ENCODE measurements around the gene DOCK2.

DNA sequence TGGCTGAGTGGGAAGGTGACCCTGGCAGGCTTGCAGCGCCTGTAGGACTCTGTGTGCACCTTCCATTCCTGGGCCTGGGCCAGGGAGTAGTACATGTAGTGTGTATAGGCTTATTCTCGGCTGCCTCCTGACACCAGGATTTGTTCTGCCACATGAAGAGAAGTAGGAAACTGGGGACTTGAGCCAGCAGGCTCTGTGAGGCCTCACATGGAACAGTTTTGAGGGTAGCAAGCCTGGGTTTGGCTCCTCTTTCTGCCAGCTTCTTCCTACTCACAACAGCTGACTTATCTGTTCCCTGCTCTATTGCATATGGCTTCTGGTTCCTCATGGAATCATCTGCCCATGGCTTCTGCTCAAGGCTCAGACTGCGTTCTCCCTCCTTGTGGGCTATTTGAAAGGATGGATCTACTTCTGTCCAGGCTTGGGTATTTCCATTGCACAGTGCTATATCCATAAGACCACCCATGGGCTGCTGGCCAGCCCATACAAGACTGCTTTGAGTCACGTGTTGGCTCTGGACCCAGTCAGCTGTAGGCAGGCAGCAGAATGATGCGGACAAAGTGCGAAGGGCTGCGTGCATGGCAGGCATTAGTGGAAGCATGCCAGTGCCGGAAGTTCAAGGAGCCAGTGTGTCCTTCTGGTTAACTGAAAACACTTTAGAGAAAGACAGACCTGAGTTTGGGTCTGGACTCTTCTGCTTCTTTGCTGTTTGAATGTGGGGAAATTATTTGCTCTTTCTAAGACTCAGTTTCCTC, 354.2 kb downstream of the DOCK2 start:
- TF ChIP-seq CTCF (optimal IDR thresholded peaks at IDR 0.05 in 1 of 3, IDR thresholded peaks at IDR 0.05 in 1 of 3, conservative IDR thresholded peaks at IDR 0.05 in 1 of 3; ENCODE audit: extremely low read depth in 1 of 3, insufficient read depth in 2 of 3, low read length in 3 of 3) (no peak), EZH2 (IDR thresholded peaks at IDR 0.05; ENCODE audit: low read length) (no peak)

Measured in keratinocyte (primary cell).